GM12801 (cell line): ENCODE results near the gene SALL1.

Experiments used
- TF ChIP-seq, protein P1 (sequence below): IDR thresholded peaks from one replicate; pipeline ENCODE4 v1.5.1; 2011; ENCODE audit warnings: control low read depth; ENCODE audit not compliant: insufficient read length; ENCODE audit errors: extremely low read depth

Gene SALL1

GRCh38 chr16:51131619-51132018, 19.5 kb downstream of the SALL1 start:
- TF ChIP-seq, protein P1, sequence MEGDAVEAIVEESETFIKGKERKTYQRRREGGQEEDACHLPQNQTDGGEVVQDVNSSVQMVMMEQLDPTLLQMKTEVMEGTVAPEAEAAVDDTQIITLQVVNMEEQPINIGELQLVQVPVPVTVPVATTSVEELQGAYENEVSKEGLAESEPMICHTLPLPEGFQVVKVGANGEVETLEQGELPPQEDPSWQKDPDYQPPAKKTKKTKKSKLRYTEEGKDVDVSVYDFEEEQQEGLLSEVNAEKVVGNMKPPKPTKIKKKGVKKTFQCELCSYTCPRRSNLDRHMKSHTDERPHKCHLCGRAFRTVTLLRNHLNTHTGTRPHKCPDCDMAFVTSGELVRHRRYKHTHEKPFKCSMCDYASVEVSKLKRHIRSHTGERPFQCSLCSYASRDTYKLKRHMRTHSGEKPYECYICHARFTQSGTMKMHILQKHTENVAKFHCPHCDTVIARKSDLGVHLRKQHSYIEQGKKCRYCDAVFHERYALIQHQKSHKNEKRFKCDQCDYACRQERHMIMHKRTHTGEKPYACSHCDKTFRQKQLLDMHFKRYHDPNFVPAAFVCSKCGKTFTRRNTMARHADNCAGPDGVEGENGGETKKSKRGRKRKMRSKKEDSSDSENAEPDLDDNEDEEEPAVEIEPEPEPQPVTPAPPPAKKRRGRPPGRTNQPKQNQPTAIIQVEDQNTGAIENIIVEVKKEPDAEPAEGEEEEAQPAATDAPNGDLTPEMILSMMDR, result no peak

DNA sequence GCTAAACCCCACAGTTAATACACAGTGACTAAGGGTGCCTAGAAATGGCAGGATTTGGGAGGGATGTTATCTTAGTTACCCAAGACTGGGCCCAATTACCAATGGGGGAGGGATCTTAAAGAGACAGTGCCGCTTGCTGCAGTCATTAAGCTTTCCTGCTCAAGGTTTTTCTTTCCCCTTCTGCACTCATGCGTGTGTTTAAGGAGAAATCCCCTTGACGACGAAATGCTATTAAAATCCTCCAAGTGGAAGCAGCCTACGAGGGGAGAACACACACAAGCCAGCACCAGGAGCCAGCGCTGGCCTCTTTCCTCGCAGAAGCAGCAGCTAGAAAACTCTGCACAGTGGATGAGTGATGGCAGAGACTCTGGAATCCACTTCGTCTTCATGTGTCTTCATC, 22.0 kb downstream of the SALL1 start:
- TF ChIP-seq, protein P1, result no peak

DNA sequence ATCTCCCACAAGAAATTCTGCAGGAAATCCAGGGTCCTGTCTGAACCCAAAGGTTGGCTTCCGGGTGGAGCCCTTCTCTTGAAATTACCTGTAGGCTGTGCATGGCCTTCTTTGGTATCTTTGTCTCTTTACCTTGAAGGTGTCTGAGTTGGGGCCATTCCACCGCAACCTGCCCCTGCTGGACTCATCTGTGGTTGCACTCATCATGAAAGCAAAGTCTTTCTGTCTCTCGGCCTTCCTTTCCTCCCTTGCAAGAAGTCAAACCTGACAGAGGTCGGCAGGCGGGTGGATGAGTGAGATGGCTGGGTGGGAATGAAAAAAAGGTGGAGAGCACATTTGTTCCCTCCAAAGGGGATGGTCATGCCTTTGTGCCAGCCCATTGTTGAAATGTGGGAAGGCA, 25.1 kb downstream of the SALL1 start:
- TF ChIP-seq, protein P1, result no peak

- TF ChIP-seq, protein P1, result no peak
Observed at GRCh38 chr16:51124896-51125295, 26.2 kb downstream of the SALL1 start.

DNA sequence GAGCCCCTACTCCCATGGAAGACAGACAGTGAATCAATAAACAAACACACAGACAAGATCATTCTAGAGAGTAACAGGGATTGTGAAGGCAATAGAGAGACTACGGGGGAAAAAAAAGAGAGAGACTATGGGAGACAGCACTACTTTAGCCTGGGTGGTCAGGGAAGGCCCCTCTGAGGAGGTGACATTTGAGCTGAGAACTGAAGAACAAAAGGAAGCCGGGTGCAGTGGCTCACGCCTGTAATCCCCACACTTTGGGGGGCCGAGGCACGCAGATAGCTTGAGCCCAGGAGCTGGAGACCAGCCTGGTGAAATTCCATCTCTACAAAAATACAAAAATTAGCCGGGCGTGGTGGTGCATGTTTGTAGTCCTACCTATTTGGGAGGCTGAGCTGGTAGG, 29.2 kb downstream of the SALL1 start:
- TF ChIP-seq, protein P1, result no peak

DNA sequence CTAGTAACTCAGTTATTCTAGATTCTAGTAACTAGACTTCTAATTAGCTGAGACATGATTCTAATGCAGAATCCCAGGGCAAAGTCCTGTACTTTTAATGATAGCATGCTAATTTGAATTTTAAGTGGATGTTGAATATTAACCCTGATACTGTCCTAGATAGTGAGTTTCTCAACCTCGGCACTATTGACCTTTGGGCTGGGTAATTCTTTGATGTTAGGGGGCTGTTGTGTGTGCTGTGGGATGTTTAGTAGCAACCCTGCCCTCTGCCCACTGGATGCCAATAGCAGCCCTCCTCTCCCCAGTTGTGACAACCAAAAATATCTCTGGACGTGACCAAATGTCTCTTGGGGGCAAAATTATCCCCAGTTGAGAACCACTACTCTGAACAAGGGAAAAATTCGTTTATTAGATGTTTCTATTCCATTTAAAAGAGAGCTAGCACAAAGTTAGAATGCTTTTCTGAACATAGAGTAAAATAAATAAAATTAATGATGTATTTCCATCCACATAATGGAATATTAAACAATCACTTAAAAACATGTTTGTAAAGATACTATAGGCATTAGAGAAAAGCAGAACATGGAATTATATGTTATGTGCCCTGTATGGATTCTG, 30.2 kb downstream of the SALL1 start:
- TF ChIP-seq, protein P1, result no peak

DNA sequence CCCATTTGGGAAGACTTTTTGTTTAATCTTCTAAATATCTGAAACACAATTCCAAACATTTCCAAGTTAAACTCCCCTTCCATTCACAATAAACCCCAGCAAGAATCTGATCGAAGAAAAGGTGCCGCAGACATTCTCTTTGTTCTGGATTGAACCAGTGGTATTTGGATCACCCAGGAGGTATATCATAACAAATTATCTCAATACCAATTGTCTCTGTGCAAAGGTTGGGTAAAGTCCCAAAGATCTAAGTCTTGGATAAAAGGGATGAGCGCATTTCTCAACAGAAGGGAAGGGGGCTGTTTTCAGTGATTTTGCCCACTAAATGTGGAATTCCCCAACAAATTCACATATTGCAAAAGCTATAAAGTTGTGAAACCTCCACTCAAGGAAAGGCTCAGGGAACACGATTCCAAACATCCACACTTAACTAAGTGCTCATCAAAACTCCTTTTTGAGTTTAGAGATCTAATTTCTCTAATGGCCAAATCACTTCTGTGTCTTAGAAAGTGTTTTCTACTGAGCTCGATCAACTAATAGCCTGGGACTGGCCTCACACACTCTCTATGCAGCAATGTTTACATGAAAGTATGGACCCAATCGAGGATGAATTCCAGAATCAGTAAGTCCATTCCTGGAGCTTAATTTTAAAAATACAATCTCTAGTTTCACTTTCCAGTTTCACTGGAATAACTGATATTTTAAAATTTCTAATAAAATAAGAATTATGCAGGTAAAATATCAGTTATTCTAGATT, 30.9 kb downstream of the SALL1 start:
- TF ChIP-seq, protein P1, result no peak
